Vagina (tissue), 2 donors: ENCODE results near the gene GRIK4. TPM values are rescaled to one million over a fixed set of nuclear protein-coding genes. Genes with fewer than 3 reads are reported as not detected.

Experiments used
- DNase-seq, 2 donors: peaks; one replicate each; pipeline ENCODE4 v3.0.0-alpha.2; 2017; ENCODE audit errors: extremely low spot score in 2 of 2
- H3K27ac ChIP-seq: fragments of 200-600 bp; sonication (generic); one replicate; pipeline ENCODE4 v1.5.1; 2019
- H3K27me3 ChIP-seq: fragments of 200-600 bp; sonication (generic); one replicate; pipeline ENCODE4 v1.5.1; 2019
- H3K36me3 ChIP-seq, 2 donors: fragments of 200-600 bp; sonication (generic); one replicate each; pipeline ENCODE4 v1.5.1; 2017 to 2019
- H3K4me1 ChIP-seq: fragments of 200-600 bp; sonication (generic); one replicate; pipeline ENCODE4 v1.5.1; 2019
- H3K4me3 ChIP-seq, 2 donors: fragments of 200-600 bp; sonication (generic); 1 replicate in 1 of 2; 2 replicates in 1 of 2; pipeline ENCODE4 v1.5.1; 2016 to 2019
- H3K9me3 ChIP-seq: fragments of 200-600 bp; sonication (generic); one replicate; pipeline ENCODE4 v1.5.1; 2019
- POLR2A ChIP-seq, 2 donors: fragments of 450-650 bp; IDR thresholded peaks; one replicate each; pipeline ENCODE4 v1.6.1; 2017; ENCODE audit warnings: antibody characterized with exemption in 2 of 2, mild to moderate bottlenecking in 2 of 2, moderate library complexity in 2 of 2
- POLR2AphosphoS5 ChIP-seq, 2 donors: sonication (generic); formaldehyde crosslinking; IDR thresholded peaks; one replicate each; pipeline ENCODE4 v1.9.0; 2017; ENCODE audit warnings: antibody characterized with exemption in 2 of 2, mild to moderate bottlenecking in 2 of 2, low read depth in 1 of 2; ENCODE audit not compliant: insufficient read depth in 1 of 2
- intact Hi-C: fragments of 100-400 bp; cut with DNase I; formaldehyde crosslinking; loops from one replicate; pipeline ENCODE4 v1.15.1; 2023
- total RNA-seq: library from RNA; depleted of rRNA; stranded (reverse); fragments of >200 nt; gene quantifications from one replicate; pipeline ENCODE4 v1.2.3, GENCODE V29; 2016
- TF ChIP-seq, protein P1 (sequence below), 3 experiments: fragments of 450-650 bp in 2 of 3; fragments of 200-600 bp in 1 of 3; sonication (generic) in 1 of 3; IDR thresholded peaks; one replicate each; pipeline ENCODE4 v1.5.1; 2017 to 2019; ENCODE audit warnings: antibody characterized with exemption in 3 of 3, mild to moderate bottlenecking in 2 of 3, moderate library complexity in 2 of 3

The GRIK4 gene
- total RNA-seq, 1 donor from 2014 or later: 0.25 TPM

DNA sequence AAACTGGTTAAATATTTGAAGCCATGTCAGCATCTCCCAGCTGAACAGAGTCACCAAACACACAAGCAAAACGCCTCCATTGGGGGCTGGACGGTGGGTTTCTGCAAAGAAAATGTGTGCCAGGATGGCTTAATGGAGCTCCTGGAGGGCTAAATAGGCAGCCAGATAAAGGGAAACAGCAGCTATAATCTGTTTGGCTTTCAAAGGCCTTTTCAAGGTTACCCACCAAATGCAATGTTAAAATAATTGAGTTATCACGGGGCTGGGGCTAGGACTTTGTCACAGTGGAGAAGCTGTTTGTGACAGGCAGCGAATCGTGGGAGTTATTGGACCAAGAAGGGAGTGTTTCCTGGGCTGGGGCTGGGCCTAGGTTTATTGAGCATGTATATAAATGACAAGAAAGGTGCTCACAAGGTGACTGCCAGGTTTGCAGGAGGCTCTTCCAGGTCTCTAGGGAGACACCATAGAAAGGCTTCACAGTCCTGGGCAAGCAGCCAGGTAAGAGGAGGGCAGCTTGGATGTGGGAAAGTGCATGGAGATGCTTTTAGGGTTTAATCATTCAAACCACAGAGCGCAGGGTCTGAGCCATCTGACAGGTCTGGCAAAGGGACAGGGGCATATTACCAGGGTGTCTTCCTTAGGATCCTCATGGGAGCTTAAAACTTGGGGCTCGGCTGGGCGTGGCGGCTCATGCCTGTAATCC lies 28.3 kb downstream of the GRIK4 start:
- Histone ChIP-seq H3K27ac (no peak overlapping the region), H3K4me1 (no peaks in the 10 kb centered on the region), H3K27me3 (no peaks in the 10 kb centered on the region), H3K9me3 (no peaks in the 10 kb centered on the region), H3K4me3 (no peak overlapping the region), H3K36me3 (no peaks in the 10 kb centered on the region)
- DNase-seq: no peak
- TF ChIP-seq POLR2AphosphoS5 (IDR thresholded peaks at IDR 0.05; ENCODE audit: insufficient read depth in 1 of 2, low read depth in 1 of 2) (no peak), POLR2A (IDR thresholded peaks at IDR 0.05) (no peak)
- TF ChIP-seq, protein P1, sequence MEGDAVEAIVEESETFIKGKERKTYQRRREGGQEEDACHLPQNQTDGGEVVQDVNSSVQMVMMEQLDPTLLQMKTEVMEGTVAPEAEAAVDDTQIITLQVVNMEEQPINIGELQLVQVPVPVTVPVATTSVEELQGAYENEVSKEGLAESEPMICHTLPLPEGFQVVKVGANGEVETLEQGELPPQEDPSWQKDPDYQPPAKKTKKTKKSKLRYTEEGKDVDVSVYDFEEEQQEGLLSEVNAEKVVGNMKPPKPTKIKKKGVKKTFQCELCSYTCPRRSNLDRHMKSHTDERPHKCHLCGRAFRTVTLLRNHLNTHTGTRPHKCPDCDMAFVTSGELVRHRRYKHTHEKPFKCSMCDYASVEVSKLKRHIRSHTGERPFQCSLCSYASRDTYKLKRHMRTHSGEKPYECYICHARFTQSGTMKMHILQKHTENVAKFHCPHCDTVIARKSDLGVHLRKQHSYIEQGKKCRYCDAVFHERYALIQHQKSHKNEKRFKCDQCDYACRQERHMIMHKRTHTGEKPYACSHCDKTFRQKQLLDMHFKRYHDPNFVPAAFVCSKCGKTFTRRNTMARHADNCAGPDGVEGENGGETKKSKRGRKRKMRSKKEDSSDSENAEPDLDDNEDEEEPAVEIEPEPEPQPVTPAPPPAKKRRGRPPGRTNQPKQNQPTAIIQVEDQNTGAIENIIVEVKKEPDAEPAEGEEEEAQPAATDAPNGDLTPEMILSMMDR (IDR thresholded peaks at IDR 0.05): no peak
- intact Hi-C loops: no loop called here

DNA sequence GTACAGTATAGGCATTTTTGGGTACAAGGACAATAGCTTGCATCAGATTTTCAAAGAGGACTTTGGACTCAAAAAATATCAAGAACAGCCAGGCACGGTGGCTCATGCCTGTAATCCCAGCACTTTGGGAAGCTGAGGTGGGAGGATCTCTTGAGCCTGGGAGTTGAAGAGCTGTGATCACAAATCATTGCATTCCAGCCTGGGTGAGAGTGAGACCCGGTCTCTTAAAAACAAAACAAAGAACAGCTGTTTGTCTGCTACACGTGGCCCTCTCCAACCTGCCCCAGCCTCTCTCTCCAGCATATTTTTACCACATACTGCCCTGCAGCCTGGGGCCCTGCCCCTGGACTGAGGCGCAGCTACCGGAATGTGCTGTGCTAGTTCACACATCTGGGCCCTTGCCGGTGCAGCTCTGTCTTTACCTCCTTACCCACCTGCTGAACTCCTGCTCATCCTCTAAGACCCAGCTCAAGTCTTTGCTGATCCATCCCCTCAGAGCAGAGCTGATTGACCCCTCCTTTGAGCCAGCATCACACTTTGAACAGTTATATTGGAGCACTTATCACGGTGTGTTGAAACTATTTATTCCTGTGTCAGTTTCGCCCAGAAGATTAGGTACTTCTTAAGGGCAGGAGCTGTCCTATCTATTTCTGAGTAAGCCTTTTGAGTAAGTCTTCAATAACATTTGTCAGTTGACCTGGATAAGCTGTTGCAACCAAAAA lies 29.4 kb downstream of the GRIK4 start:
- H3K36me3 ChIP-seq: no peaks in the 10 kb centered on the region
- TF ChIP-seq POLR2AphosphoS5 (IDR thresholded peaks at IDR 0.05; ENCODE audit: insufficient read depth in 1 of 2, low read depth in 1 of 2) (no peak), POLR2A (IDR thresholded peaks at IDR 0.05) (no peak)
- TF ChIP-seq, protein P1 (IDR thresholded peaks at IDR 0.05): no peak
- H3K27ac ChIP-seq: no peak overlapping the region
- no peaks in the 10 kb centered on the region for H3K27me3 ChIP-seq
- H3K4me1 ChIP-seq: no peaks in the 10 kb centered on the region
- H3K4me3 ChIP-seq: no peak overlapping the region
- no peak for DNase-seq
- no peaks in the 10 kb centered on the region for H3K9me3 ChIP-seq
- intact Hi-C loops: no loop called here

DNA sequence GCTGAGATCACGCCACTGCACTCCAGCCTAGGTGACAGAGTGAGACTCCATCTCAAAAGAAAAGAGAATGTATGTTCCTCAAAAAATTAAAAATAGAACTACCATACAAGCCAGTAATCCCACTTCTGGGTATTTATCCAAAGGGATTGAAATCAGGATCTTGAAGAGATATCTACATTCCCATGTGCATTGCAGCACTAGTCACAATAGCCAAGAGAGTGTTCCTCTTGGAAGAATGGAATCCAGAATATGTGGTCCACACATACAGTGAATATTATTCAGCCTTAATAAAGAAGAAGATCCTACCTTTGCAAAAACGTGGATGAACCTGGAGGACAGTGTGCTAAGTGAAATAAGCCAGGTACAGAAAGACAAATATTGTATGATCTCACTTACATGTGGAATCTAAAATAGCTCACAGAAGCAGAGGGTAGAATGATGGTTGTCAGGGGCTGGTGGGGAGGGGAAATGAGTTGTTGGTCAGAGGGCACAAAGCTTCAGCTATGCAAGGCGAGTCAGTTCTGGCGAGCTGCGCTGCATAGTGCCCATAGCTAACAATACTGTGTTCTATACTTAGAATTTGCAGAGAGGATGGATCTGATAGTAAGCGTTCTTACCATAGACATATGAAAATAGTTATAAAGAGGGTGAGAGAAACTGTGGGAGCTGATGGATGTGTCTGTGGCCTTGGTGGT lies 32.1 kb downstream of the GRIK4 start:
- Histone ChIP-seq H3K27ac (no peak overlapping the region), H3K27me3 (no peaks in the 10 kb centered on the region), H3K4me3 (no peak overlapping the region), H3K4me1 (peaks cover 27% of the 10 kb centered on the region), H3K9me3 (no peaks in the 10 kb centered on the region), H3K36me3 (no peaks in the 10 kb centered on the region)
- no peak for DNase-seq
- TF ChIP-seq POLR2AphosphoS5 (IDR thresholded peaks at IDR 0.05; ENCODE audit: insufficient read depth in 1 of 2, low read depth in 1 of 2) (no peak), POLR2A (IDR thresholded peaks at IDR 0.05) (no peak)
- TF ChIP-seq, protein P1 (IDR thresholded peaks at IDR 0.05): no peak
- intact Hi-C loops: no loop called here

DNA sequence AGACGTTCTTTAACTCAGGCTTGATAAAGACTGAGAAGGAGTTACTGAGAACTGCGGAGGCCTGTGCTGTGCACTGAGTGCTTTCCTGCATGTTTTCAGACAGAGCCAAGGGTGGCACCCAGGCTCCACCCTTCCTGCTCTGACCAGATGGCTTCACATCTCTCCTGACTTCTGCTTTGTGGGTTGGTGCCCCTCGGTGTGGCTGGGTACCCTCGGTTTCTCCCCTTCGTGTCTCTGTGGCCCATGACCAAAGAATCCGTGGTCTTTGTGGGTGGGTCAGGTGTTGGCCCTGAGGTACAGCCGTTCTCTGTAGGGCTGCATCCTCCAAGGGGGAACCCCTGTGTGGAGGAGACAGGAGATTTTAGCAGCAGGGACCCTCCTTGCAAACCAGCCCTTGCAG lies 34.3 kb downstream of the GRIK4 start:
- TF ChIP-seq, protein P1 (IDR thresholded peaks at IDR 0.05): no peak
- TF ChIP-seq POLR2AphosphoS5 (IDR thresholded peaks at IDR 0.05; ENCODE audit: insufficient read depth in 1 of 2, low read depth in 1 of 2) (no peak), POLR2A (IDR thresholded peaks at IDR 0.05) (no peak)
- DNase-seq: no peak
- H3K27me3 ChIP-seq: no peaks in the 10 kb centered on the region
- H3K4me1 ChIP-seq: peaks cover 29% of the 10 kb centered on the region
- no peak overlapping the region for H3K27ac ChIP-seq
- intact Hi-C loops: no loop called here
- no peaks in the 10 kb centered on the region for H3K9me3 ChIP-seq
- H3K4me3 ChIP-seq: no peak overlapping the region
- H3K36me3 ChIP-seq: no peaks in the 10 kb centered on the region
